GM15510 (cell line): Measurements from ENCODE around the gene DNAAF9.

ENCODE experiments used
- POLR2A ChIP-seq: IDR thresholded peaks from 3 replicates; pipeline ENCODE4 v1.6.1; 2011; ENCODE audit warnings: borderline replicate concordance; ENCODE audit not compliant: insufficient read length; ENCODE audit errors: extremely low read depth

Gene DNAAF9

DNA sequence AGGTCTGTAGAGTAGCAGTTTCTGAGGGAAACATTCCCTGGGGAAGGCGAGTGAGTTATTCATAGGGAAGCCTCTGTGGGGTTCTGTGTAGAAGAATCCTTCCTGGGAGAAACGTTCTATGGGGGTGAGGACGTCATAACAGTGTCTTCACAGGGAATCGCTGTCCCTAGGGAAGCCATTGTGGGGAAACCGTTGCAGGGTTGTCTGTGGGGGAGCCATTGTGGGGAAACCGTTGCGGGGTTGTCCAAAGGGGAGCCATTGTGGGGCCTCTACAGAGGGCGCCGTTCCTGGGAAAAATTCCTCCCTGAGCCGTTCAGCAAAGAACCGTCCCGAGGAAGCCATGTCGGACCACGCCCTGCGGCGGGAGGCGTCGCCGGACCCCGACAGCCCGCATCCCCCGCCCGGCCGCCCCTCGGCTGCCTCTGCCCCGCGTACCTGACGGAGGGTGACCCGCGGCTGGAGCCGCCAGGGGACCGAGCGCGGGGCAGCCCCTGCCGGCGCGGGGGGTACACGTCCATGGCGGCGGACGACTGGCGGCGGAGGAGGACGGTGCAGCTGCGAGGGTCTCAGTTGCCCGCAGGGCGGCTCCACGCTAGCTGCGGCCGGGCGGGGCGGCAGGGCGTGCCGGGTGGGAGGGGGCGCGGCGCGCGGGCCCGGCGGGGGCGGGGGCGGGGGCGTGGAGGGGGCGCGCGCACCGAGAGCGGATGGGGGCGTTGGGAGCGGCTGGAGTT is at the start of gene DNAAF9:
TSS of gene DNAAF9 (minus strand) at position 630 of the 731 bp plus-strand sequence. CDS start at position 518, 112 bp downstream.
- no peak for TF ChIP-seq POLR2A

DNA sequence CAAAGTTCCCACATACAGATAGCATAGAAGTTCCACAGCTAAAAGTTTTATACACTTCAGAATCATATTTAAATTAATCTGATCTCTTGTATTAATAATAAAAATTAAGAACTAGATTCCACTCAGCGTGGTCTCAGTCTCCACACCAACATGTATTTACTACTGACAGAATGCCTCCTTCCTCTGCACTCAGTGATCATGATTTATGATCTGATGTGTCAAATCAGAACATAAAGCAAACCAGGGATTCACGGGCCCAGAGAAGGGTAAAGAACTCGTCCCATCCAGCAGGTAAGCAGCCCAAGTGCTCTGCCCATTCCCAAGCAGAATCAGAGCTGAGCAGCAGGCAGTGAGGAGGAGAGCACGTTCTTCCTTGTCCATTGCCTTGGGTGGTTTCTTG is 49.2 kb upstream of the DNAAF9 start:
- no peak for TF ChIP-seq POLR2A

DNA sequence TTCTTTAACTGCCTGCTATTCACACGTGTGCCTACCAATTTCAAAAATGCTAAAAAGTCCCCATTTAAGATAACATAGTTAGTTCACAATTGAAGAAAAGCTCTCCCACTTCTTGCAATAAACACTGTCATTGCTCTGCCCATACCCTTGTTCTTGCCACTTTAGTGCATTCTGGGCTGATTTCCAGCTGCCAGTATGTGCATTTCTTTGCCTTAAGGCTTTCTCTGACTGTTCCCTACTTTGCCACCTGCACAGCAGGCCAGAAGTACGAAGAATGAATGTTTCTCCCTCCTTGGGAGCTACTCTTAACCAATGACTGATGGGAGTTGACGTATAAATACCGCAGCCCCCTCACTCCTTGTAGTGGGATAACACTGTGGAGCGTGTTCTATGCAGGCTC is 47.4 kb upstream of the DNAAF9 start:
- TF ChIP-seq POLR2A: no peak

DNA sequence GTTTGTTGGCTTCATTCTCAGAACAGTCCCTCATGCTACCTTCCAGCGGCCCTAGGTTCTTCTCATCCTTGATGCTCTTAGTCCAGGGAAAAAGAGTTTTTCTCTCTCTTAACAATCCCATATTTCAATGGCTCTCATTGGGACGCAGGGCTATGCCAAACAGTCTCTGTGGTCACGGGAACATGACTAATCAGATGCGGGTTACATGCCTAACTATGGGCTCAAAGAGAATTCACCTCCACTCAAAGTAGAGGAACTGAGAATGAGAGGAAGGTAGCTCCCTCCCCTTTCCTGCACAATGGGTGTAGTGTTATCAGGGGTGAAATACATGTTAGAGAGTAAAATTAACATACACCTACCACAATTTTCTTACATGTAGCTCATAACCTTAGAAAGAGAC is 45.2 kb upstream of the DNAAF9 start:
- TF ChIP-seq POLR2A: no peak

DNA sequence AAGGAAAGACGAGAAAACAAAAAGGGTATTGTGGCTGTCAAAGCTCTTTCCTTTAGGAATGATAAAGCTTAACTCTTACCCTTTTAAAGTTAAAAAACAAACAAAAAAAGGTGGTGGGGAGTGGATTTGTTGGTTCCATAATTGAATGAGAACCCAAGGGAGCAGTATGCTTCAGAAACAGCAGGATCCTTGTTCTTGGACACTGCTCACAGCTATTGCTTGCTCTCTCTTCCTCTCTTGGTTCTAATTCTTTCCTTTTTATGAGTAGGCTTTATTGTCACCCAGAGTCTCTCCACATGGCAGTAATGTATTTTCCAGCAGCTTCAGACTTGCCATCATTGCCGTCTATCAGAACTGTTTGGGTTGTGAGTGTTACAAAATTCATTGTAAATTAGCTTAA is 44.7 kb upstream of the DNAAF9 start:
- TF ChIP-seq POLR2A: no peak

DNA sequence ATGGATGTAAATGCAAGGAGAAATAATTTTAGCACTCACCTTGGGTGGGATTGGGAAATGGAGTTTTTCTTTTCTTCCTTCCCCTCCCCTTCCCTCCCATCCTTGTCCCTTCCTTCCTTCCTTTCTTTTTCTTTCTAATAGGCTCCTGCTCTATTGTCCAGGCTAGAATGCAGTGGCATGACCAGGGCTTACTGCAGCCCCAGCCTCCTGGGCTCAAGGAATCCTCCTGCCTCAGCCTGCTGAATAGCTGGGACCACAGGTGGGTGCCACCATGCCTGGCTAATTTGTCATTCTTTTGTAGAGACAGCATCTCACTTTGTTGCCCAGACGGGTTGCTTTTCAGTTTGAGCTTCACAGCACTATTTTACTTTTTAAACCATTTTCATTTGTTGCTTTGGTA is 41.9 kb upstream of the DNAAF9 start:
- no peak for TF ChIP-seq POLR2A

DNA sequence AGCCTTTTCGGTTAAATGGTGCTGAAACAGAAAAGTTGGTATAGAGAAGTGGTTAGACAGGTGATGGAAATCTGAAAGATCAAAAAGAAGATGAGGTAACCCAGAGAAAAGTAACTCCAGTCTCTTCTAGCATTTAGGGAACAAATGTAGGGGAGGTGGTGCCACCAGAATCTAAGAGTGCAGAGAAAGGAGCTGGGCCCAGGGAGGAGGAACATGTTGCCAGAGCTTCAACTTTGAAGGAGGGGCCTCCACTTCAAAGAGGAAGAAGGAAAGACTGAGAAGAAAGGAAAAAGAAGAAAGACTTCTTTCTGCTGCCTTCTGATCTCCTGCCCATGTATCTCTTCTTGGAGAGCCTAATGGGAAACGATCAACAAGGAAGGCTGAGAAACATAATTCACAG is 39.9 kb upstream of the DNAAF9 start:
- no peak for TF ChIP-seq POLR2A

DNA sequence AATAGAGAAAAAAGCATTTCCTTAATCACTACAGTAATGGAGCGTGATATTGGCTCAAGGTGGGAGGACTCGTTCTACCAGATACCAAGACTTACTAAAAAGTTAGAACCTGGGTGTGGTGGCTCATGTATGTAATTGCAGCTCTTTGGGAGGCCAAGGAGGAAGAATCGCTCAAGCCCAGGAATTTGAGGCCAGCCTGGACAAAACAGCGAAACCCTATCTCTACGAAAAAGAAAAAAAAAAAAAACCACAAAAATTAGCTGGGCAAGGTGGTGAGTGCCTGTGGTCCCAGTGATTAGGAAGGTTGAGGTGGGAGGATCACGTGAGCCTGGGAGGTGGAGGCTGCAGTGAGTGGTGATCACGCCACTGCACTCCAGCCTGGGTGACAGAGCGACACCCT is 39.3 kb upstream of the DNAAF9 start:
- no peak for TF ChIP-seq POLR2A

DNA sequence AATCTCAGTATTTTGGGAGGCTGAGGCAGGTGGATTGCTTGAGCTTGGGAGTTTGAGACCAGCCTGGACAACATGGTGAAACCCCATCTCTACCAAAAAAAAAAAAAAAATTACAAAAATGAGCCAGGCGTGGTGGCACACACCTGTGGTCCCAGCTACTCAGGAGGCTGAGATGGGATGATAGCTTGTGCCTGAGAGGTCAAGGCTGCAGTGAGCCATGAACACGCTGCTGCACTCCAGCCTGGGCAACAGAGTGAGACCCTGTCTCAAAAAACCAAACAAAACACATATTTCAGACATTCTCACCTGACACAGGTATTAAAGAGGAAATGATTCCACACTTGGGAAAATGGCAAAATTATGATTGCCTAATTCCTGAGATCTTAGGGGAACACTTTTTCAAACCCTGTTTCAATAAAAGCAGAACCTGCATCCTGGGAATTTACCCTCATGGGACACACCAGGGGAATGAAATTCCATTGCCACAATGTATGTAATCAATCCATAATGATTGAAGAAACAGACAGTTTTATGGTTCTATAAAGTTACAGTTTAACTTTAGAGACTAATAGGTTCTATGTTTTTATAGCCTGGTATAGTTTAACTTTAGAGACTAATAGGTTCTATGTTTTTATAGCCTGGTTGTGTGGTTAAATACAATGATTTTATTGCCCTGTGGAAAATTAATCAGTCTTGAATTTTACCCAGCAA is 29.6 kb upstream of the DNAAF9 start:
- TF ChIP-seq POLR2A: no peak

DNA sequence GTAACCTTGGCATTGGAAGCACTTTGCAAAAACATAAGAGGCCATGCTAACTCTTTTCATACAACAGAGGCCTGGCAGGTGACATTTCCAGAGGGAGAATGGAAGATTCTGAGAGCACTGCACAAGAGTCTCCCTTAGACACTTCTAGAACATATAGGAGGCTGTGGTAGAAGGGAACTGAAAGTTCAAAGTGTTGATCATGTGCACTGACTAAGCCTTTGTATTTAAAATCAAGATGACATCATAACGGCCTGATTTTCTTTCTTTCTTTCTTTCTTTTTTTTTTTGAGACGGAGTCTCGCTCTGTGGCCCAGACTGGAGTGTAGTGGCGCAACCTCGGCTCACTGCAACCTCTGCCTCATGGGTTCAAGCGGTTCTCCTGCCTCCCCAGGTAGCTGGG is 26.8 kb upstream of the DNAAF9 start:
- no peak for TF ChIP-seq POLR2A

DNA sequence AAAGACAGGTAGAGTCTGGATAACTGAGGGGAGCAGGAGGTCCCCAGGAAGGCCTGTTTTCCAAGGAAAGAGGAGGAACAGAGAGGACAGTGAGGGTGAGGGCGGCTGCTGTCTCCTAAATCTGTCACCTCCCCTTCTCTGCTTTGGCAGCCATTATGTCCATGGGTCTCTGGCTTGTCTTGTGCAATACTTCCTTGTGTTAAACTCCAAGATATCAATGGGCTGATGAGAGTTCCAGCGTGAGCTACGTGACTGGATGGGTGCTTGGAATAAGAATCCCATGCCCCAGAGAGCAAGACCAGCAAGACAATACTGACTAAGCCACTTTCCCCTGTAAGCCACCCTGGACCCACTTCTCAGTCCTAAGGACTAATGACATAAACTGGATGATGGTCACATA is 26.3 kb upstream of the DNAAF9 start:
- TF ChIP-seq POLR2A: no peak

DNA sequence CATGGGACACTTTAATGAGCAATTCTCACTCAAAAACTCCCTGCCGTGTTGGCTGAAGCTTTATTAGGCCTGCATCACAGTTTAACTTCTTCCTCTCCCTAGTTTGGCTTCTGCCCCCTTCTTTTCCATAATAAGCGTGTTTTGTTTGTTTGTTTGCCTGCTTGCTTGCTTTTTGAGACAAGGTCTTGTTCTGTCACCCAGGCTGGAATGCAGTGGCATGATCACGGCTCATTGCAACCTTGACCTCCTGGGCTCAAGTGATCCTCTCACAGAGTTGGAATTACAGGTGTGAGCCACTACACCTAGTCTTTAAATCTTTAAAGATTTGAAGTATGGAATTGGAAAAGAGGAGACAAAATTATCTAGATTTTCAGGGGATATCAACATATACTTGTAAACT is 25.4 kb upstream of the DNAAF9 start:
- TF ChIP-seq POLR2A: no peak

DNA sequence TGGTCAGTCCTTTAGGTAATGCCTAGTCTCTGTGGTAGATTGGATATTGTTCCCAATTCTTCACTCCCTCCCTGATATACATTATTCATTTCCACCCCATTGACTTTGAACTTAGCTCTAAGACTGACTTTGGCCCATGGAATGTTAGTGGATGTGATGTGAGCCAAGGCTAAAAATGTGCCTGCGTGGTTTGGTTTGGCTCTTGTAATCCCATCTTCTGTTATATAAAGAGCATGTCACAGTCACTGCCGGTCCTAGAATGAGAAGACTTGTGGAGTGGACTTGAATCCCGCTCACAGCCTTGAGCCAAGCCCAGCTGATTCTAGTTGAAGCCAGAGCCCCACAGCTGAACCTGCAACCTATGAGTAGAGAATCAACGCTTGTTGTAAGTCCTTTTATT is 23.6 kb upstream of the DNAAF9 start:
- TF ChIP-seq POLR2A: no peak

DNA sequence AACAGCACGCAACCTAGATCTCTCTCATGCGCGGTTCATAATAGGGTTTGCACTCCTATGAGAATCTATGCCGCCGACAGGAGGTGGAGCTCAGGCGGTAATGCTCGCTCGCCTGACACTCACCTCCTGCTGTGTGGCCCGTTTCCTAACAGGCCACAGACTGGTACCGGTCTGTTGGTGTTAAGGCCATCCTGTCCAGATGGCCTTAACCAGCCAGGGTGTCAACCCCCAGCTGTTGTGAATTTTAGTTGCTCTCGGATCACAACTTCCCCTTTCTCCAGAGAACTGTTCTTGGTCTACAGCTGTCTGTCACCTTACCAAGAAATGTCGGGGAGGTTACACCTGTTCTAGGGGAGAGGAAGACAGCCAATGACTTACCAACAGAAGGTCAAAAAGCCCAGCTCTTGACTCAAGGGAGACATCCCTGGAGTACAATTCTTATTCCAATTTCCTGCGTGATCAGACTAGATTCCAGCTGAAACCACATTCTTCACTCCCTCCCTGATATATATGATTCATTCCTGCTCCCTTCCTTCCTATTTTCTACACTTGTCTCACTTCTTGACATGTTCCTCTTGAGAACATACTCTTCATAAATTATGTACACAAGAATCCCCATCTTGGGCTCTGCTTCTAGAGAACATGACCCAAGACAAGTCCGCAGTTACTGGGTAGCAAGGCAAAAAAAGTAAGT is 23.1 kb upstream of the DNAAF9 start:
- no peak for TF ChIP-seq POLR2A

DNA sequence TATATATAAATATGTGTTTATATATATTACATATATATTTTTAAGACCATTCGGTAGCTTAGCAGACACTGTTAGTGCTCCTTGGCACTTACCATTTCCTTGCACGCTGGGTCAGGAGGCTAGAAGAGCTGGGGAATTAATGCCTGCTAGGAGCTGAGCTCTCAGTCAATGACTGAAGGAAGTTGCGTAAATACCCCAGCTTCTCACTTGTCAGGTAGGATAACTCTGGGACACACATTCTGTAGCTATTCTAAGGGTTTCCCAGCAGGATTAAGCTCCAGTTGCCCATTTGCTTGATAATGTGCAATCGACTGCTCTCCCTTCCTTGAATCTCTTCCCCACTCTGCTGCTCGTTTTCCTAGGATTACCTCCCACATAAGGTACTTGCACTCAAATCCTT is 15.7 kb upstream of the DNAAF9 start:
- TF ChIP-seq POLR2A: no peak

DNA sequence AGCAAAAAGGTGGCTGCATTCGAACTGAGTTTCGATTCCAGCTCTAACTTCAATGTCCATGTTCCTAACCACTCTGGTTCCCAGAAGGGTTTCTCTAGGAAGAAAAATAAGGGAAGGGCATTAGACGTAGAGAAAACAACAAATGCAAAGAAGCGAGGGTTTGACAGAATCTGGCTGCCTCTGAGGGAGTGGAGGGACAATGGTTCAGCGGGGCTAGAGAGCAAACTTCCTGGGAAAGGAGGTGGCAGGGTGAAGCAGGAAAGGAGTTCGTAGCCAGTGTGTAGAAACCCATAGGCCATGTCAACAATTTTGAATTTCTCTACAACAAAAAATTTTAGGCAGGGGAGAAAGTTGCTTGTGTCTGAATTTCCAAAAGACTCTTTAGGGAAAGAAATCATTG is 14.5 kb upstream of the DNAAF9 start:
- TF ChIP-seq POLR2A: no peak
